HG03060 (cell line): ENCODE data around the gene THSD7B.

Experiments used
- ATAC-seq: cut with Tn5 transposase; IDR thresholded peaks from one replicate; pipeline ENCODE4 v1.9.1; 2021; ENCODE audit warnings: low read depth, moderate number of reproducible peaks; ENCODE audit not compliant: unreplicated experiment

Gene THSD7B

DNA sequence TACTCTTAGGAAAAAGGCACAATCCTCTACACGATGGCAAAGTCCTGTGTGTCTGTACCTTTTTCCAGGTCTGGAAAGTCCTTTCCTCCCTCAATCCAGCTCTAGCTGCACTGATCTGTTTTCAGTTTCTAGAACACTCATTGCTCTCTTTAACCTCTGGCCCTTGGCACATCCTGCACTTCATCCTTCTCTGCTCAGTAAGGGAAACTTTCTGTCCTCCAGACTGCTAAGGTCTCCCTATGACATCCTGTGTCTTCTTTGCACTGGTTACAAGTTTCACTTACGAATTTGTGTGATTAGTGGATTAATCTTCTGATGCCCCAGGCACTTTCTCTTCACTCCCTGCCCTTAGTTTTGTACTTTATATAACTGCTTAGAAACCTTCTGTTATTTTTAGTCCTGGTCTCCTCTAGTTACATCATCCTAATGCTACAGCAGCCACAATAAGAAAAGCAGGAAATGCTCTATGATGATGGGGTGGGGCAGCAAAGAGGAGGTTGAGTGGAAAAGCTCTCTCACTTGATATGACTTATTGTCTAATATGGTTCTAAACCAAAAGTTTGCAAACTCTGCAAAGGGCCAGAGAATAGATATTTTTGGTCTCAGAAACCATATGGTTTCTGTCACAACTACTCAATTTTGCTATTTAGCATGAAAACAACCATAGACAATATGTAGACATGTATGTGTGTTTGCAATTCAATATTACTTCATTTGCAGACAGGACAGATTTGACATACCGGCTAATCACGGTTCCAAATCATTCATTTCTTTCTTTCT is 568.2 kb downstream of the THSD7B start:
- ATAC-seq = no peak

DNA sequence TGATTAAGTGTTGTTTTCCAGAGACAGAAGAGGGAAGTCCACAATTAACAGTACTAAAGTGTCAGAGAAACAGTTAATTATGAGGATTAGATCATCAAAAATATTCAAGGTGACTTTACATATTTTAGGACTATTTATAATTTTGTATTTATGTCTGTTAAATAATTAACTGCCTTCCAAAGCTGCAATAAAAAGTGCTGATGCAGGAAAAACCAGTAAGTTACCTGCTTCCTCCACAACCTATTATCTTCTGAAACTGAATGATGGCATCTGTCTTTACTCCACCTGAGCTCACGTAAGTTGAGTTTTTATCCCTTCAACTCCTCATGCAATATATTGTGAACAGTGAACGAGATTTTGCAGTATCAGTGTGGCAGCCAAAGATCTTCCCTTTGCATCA is 570.7 kb downstream of the THSD7B start:
- no peak for ATAC-seq

DNA sequence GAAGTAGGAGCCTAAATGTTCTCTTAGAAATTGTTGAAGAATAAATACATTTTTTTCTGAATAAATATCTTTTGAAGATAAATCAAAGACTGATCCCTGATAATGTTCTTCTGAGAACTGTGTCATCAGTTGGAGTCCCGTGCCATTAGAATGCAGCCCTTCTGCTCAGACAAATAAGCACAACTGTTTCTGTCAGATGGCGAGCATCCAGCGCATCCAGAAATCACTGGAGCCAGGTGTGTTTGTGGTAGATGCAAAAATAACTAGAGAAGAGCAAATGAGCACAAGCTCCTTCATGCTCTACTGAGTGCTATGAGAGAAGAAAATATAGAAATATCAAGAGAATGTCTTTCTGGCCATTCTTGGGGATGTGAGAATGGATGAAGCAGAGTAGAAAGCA is 573.7 kb downstream of the THSD7B start:
- no peak for ATAC-seq

DNA sequence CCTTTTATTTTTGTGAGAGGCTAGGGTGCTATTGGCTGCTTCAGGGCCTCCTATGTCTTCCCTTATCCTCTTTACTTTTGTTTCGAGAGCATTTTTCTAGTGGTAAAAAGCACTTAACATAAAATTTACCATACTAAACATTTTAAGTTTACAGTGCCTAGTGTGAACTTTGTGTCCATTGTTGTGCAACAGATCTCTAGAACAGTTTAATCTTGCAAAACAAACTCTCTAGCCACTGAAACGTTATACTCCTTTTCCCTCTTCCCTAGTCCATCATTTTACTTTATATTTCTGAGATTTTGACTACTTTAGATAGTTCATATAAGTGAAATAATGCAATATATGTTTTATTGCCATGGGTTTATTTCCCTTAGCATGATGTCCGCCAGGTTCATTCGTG is 580.6 kb downstream of the THSD7B start:
- no peak for ATAC-seq

DNA sequence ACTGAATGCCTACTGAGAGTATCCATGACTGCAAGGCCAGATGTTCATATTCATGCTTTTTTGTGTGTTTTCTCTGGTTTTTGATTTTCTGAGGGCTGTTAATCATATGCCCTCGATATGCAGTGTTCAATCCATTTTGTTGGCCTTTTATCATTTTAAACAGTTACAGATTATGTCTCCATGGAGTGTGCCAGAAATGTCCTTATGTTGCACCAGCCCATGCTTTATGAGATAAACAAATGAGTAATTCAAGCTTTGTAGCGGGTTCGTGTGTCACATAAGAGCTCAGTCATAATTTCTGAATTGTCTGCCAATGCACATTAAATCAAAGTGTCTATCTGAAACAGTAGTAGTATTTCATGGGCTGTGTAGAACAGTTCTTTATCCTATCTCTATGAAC is 583.0 kb downstream of the THSD7B start:
- no peak for ATAC-seq

GRCh38 chr2:137357634-137358033 is 592.3 kb downstream of the THSD7B start:
- ATAC-seq = no peak

GRCh38 chr2:137367361-137367760 is 602.0 kb downstream of the THSD7B start:
- ATAC-seq = no peak

GRCh38 chr2:137369106-137369505 is 603.8 kb downstream of the THSD7B start:
- no peak for ATAC-seq

GRCh38 chr2:137379186-137379585 is 613.8 kb downstream of the THSD7B start:
- ATAC-seq = no peak

GRCh38 chr2:137380610-137381009 is 615.3 kb downstream of the THSD7B start:
- ATAC-seq = no peak

DNA sequence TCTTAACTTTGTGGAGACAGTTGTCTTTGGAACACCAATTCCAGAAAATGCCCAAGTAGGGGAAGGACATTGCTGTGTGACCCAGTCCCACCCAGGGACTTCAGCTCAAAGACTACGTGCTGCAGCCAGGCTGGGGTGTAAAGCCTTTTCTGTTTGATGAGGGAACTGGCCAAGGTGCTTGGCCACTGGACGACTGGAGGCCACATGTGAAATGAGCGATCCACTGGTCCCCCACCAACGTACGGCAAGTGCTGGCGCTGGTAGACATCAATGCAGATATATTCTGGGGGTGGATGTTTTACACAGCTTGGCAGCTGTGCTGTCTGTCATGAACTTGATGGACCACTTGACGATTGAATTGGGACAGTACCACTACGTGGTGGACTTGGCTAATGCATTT is 616.4 kb downstream of the THSD7B start:
- no peak for ATAC-seq

- ATAC-seq = no peak
These were observed 618.0 kb downstream of the THSD7B start for GRCh38 chr2:137383391-137383790.

DNA sequence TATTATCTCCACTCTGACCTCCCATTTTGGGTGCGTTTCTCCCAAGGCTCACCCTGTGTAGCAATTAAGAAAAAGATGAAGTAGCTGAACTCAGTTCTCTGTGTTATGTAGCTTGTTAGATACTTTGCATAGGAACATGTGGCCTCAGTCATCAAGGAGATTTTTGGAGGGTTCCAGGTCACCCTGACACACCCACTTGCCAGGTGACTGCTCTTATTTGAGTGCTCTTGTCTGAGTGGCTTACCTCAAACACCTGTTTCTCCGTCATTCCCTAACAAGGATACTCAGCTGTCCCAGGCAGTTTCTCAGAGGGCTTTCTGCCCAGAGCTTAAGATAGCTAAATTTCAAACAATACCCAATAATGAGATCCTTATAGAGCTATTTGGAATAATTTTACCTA is 621.7 kb downstream of the THSD7B start:
- ATAC-seq = no peak

- no peak for ATAC-seq
These were observed 640.2 kb downstream of the THSD7B start for GRCh38 chr2:137405496-137405895.

- no peak for ATAC-seq
These were observed 646.2 kb downstream of the THSD7B start for GRCh38 chr2:137411585-137411984.

DNA sequence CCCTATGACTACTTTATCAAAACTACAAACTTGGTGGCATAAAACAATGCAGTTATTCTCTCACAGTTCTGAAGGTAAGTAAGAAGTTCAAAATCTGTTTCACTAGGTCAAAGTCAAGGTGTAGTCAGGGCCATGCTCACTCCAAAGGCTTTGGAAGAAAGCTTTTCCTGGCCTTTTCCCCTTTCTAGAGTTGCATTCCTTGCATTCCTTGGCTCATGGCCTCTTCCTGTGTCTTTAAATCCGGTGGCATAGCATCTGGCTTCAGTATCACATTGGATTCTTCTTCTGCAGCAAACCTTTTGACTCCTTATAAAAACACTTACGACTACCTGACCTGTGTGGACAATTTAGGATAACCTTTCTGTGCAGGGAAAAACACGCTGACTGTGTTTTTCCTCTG is 655.4 kb downstream of the THSD7B start:
- no peak for ATAC-seq

DNA sequence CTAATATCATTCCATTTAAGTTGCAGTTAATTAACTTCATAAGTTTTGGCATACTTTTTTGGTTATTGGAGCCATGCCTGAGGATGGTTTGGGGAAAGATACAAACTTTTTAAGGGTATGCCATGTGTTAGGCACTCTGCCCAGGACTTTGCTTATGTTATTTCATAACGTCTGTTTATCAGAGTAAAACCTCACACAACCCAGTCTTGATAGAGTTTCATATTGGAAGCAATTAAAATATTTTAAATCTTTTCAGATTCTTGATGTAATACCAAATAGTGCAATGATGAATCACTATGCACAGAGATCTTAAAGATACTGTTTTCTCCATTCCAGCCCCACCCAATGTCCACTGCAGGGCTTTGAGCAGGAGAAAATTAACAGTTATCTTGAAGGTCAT is 669.8 kb downstream of the THSD7B start:
- ATAC-seq = no peak

GRCh38 chr2:137437386-137437785 is 672.0 kb downstream of the THSD7B start:
- no peak for ATAC-seq

DNA sequence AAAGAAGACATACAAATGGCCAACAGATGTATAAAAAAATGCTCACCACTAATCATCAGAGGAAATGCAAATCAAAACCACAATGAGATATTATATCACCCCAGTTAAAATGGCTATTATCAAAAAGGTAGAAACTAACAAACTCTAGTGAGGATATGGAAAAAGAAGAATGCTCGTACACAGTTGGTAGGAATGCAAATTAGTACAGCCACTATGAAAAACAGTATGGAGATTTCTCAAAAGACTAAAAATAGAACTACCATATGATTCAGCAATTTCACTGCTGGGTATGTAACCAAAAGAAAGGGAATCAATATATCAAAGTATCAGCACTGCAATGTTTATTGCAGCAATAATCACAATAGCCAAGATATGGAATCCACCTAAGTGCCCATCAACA is 679.6 kb downstream of the THSD7B start:
- ATAC-seq = no peak

GRCh38 chr2:137449454-137449853 is 684.1 kb downstream of the THSD7B start:
- no peak for ATAC-seq

DNA sequence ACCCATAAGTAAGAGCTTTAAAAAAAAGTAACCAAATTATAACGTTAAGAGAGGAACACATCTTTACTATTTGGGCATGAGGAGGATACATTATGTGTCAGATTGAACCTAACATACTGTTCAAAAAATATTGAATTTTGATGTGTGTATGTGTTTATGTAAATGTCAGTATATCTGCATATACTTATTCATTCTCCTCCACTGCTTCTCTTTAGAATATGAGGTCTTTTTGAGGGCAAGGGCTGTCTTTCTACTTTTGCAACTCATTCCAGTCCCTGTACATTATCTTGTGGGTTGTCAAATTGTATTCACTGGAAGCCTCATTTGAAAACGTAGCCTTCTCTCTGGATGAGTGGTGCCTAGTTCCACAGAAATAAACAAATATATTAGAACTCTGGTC is 689.5 kb downstream of the THSD7B start:
- no peak for ATAC-seq

DNA sequence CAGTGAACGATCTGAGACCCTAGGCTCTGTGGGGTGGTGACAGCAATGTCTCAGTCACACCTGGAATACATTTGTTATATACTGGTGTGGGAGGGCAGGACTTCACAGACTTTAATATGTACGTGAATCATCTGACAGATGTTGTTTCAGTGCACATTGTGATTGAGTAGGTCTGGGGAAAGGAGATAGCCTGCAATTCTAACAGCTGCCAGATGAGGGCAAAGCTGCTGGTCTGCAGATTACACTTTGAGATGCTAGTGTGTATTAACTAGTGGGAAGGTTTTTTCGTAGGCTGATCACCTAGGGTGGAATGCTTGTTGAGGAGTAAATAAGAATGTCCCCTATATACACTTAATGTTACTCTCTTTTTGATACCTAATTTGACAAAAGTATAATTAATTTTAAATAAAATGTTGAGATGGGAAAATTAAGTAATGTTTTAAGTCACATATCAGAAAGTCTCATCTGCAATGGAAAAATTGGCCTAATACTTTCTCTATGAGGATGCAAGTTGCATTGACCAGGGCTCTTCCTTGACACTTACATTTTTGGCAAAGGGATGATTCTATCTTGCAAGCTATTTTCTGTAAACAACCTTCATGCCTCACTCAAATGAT is 702.0 kb downstream of the THSD7B start:
- peak; percentile 50 for ATAC-seq
